Measurements from ENCODE around the gene OSBPL10.

OSBPL10 gene

GRCh38 chr3:31688984-31689383 lies 292.1 kb downstream of the OSBPL10 start:
- H3K9me3 ChIP-seq (ENCODE audit: control insufficient read depth, insufficient read depth, low read length), result no peaks in the 10 kb centered on the region
- no peaks in the 10 kb centered on the region for H3K4me1 ChIP-seq (ENCODE audit: control insufficient read depth, insufficient read depth, low read length)
- no peak overlapping the region for H3K4me3 ChIP-seq (ENCODE audit: low read depth, low read length)
- no peak overlapping the region for H3K27ac ChIP-seq (ENCODE audit: low read depth, low read length)
- no peak overlapping the region for H3K9ac ChIP-seq (ENCODE audit: low read depth, low read length)
- H3K27me3 ChIP-seq (ENCODE audit: control insufficient read depth, insufficient read depth, low read length), result no peaks in the 10 kb centered on the region
- peaks cover 12% of the 10 kb centered on the region; the same call in 1 of the 2 replicates for H3K36me3 ChIP-seq (ENCODE audit: control insufficient read depth, insufficient read depth, low read length)

- peaks cover 25% of the 10 kb centered on the region for H3K36me3 ChIP-seq (ENCODE audit: control insufficient read depth, insufficient read depth, low read length)
- H3K4me3 ChIP-seq (ENCODE audit: low read depth, low read length), result no peak overlapping the region
- H3K4me1 ChIP-seq (ENCODE audit: control insufficient read depth, insufficient read depth, low read length), result no peaks in the 10 kb centered on the region
- no peak overlapping the region for H3K9ac ChIP-seq (ENCODE audit: low read depth, low read length)
- no peak overlapping the region for H3K27ac ChIP-seq (ENCODE audit: low read depth, low read length)
- no peaks in the 10 kb centered on the region for H3K9me3 ChIP-seq (ENCODE audit: control insufficient read depth, insufficient read depth, low read length)
- H3K27me3 ChIP-seq (ENCODE audit: control insufficient read depth, insufficient read depth, low read length), result no peaks in the 10 kb centered on the region
Measured at GRCh38 chr3:31687020-31687802, 293.9 kb downstream of the OSBPL10 start.

- H3K9me3 ChIP-seq (ENCODE audit: control insufficient read depth, insufficient read depth, low read length), result no peaks in the 10 kb centered on the region
- H3K36me3 ChIP-seq (ENCODE audit: control insufficient read depth, insufficient read depth, low read length), result peaks cover 20% of the 10 kb centered on the region
- 0 out of 2 replicates have a peak, but pooled peaks cover 3% of the 10 kb centered on the region for H3K4me1 ChIP-seq (ENCODE audit: control insufficient read depth, insufficient read depth, low read length)
- peak overlapping the region; percentile 16 for H3K27ac ChIP-seq (ENCODE audit: low read depth, low read length)
- H3K4me3 ChIP-seq (ENCODE audit: low read depth, low read length), result no peak overlapping the region
- H3K9ac ChIP-seq (ENCODE audit: low read depth, low read length), result no peak overlapping the region
- no peaks in the 10 kb centered on the region for H3K27me3 ChIP-seq (ENCODE audit: control insufficient read depth, insufficient read depth, low read length)
Measured at GRCh38 chr3:31680072-31680870, 300.8 kb downstream of the OSBPL10 start.

GRCh38 chr3:31676556-31676955 lies 304.5 kb downstream of the OSBPL10 start:
- Histone ChIP-seq H3K27me3 (ENCODE audit: control insufficient read depth, insufficient read depth, low read length) (no peaks in the 10 kb centered on the region), H3K9ac (ENCODE audit: low read depth, low read length) (no peak overlapping the region), H3K4me1 (ENCODE audit: control insufficient read depth, insufficient read depth, low read length) (peaks cover 3% of the 10 kb centered on the region; the same call in 1 of the 2 replicates), H3K27ac (ENCODE audit: low read depth, low read length) (no peak overlapping the region), H3K4me3 (ENCODE audit: low read depth, low read length) (no peak overlapping the region), H3K9me3 (ENCODE audit: control insufficient read depth, insufficient read depth, low read length) (no peaks in the 10 kb centered on the region), H3K36me3 (ENCODE audit: control insufficient read depth, insufficient read depth, low read length) (0 out of 2 replicates have a peak, but pooled peaks cover 4% of the 10 kb centered on the region)

GRCh38 chr3:31673950-31674349 lies 307.1 kb downstream of the OSBPL10 start:
- Histone ChIP-seq H3K27me3 (ENCODE audit: control insufficient read depth, insufficient read depth, low read length) (no peaks in the 10 kb centered on the region), H3K27ac (ENCODE audit: low read depth, low read length) (no peak overlapping the region), H3K4me1 (ENCODE audit: control insufficient read depth, insufficient read depth, low read length) (no peaks in the 10 kb centered on the region; the same call in 1 of the 2 replicates), H3K4me3 (ENCODE audit: low read depth, low read length) (no peak overlapping the region), H3K9me3 (ENCODE audit: control insufficient read depth, insufficient read depth, low read length) (no peaks in the 10 kb centered on the region), H3K9ac (ENCODE audit: low read depth, low read length) (no peak overlapping the region), H3K36me3 (ENCODE audit: control insufficient read depth, insufficient read depth, low read length) (peaks cover 15% of the 10 kb centered on the region)

GRCh38 chr3:31671976-31672375 lies 309.1 kb downstream of the OSBPL10 start:
- peaks cover 25% of the 10 kb centered on the region for H3K36me3 ChIP-seq (ENCODE audit: control insufficient read depth, insufficient read depth, low read length)

GRCh38 chr3:31671451-31671850 lies 309.6 kb downstream of the OSBPL10 start:
- Histone ChIP-seq H3K36me3 (ENCODE audit: control insufficient read depth, insufficient read depth, low read length) (peaks cover 29% of the 10 kb centered on the region), H3K4me3 (ENCODE audit: low read depth, low read length) (no peak overlapping the region), H3K9ac (ENCODE audit: low read depth, low read length) (no peak overlapping the region), H3K4me1 (ENCODE audit: control insufficient read depth, insufficient read depth, low read length) (no peaks in the 10 kb centered on the region; the same call in 1 of the 2 replicates), H3K27me3 (ENCODE audit: control insufficient read depth, insufficient read depth, low read length) (no peaks in the 10 kb centered on the region), H3K27ac (ENCODE audit: low read depth, low read length) (no peak overlapping the region), H3K9me3 (ENCODE audit: control insufficient read depth, insufficient read depth, low read length) (no peaks in the 10 kb centered on the region)

More at GRCh38 chr3:31671976-31672375, 309.1 kb downstream of the OSBPL10 start:
- Histone ChIP-seq H3K9me3 (ENCODE audit: control insufficient read depth, insufficient read depth, low read length) (no peaks in the 10 kb centered on the region), H3K4me3 (ENCODE audit: low read depth, low read length) (no peak overlapping the region), H3K27me3 (ENCODE audit: control insufficient read depth, insufficient read depth, low read length) (no peaks in the 10 kb centered on the region), H3K9ac (ENCODE audit: low read depth, low read length) (no peak overlapping the region), H3K4me1 (ENCODE audit: control insufficient read depth, insufficient read depth, low read length) (no peaks in the 10 kb centered on the region; the same call in 1 of the 2 replicates), H3K27ac (ENCODE audit: low read depth, low read length) (no peak overlapping the region)

- no peak overlapping the region for H3K4me3 ChIP-seq (ENCODE audit: low read depth, low read length)
- H3K27ac ChIP-seq (ENCODE audit: low read depth, low read length), result no peak overlapping the region
- H3K9me3 ChIP-seq (ENCODE audit: control insufficient read depth, insufficient read depth, low read length), result no peaks in the 10 kb centered on the region
- H3K4me1 ChIP-seq (ENCODE audit: control insufficient read depth, insufficient read depth, low read length), result no peaks in the 10 kb centered on the region; the same call in 1 of the 2 replicates
- H3K9ac ChIP-seq (ENCODE audit: low read depth, low read length), result no peak overlapping the region
- no peaks in the 10 kb centered on the region for H3K27me3 ChIP-seq (ENCODE audit: control insufficient read depth, insufficient read depth, low read length)
- H3K36me3 ChIP-seq (ENCODE audit: control insufficient read depth, insufficient read depth, low read length), result peaks cover 29% of the 10 kb centered on the region
Measured at GRCh38 chr3:31670722-31671121, 310.3 kb downstream of the OSBPL10 start.

GRCh38 chr3:31670136-31670535 lies 310.9 kb downstream of the OSBPL10 start:
- Histone ChIP-seq H3K4me3 (ENCODE audit: low read depth, low read length) (no peak overlapping the region), H3K27me3 (ENCODE audit: control insufficient read depth, insufficient read depth, low read length) (no peaks in the 10 kb centered on the region), H3K9ac (ENCODE audit: low read depth, low read length) (no peak overlapping the region), H3K9me3 (ENCODE audit: control insufficient read depth, insufficient read depth, low read length) (no peaks in the 10 kb centered on the region), H3K36me3 (ENCODE audit: control insufficient read depth, insufficient read depth, low read length) (peaks cover 29% of the 10 kb centered on the region), H3K4me1 (ENCODE audit: control insufficient read depth, insufficient read depth, low read length) (no peaks in the 10 kb centered on the region; the same call in 1 of the 2 replicates), H3K27ac (ENCODE audit: low read depth, low read length) (no peak overlapping the region)

GRCh38 chr3:31668242-31668641 lies 312.8 kb downstream of the OSBPL10 start:
- Histone ChIP-seq H3K9ac (ENCODE audit: low read depth, low read length) (no peak overlapping the region), H3K4me3 (ENCODE audit: low read depth, low read length) (no peak overlapping the region), H3K27me3 (ENCODE audit: control insufficient read depth, insufficient read depth, low read length) (no peaks in the 10 kb centered on the region), H3K27ac (ENCODE audit: low read depth, low read length) (no peak overlapping the region), H3K36me3 (ENCODE audit: control insufficient read depth, insufficient read depth, low read length) (peaks cover 35% of the 10 kb centered on the region), H3K4me1 (ENCODE audit: control insufficient read depth, insufficient read depth, low read length) (no peaks in the 10 kb centered on the region; the same call in 1 of the 2 replicates), H3K9me3 (ENCODE audit: control insufficient read depth, insufficient read depth, low read length) (no peaks in the 10 kb centered on the region)

- Histone ChIP-seq H3K27me3 (ENCODE audit: control insufficient read depth, insufficient read depth, low read length) (no peaks in the 10 kb centered on the region), H3K9ac (ENCODE audit: low read depth, low read length) (no peak overlapping the region), H3K27ac (ENCODE audit: low read depth, low read length) (no peak overlapping the region), H3K9me3 (ENCODE audit: control insufficient read depth, insufficient read depth, low read length) (no peaks in the 10 kb centered on the region), H3K4me3 (ENCODE audit: low read depth, low read length) (no peak overlapping the region), H3K36me3 (ENCODE audit: control insufficient read depth, insufficient read depth, low read length) (peaks cover 39% of the 10 kb centered on the region), H3K4me1 (ENCODE audit: control insufficient read depth, insufficient read depth, low read length) (no peaks in the 10 kb centered on the region; the same call in 1 of the 2 replicates)
Measured at GRCh38 chr3:31667582-31667981, 313.5 kb downstream of the OSBPL10 start.

Measured in HUES48 (cell line).